Heart left ventricle (tissue), 16 donors: ENCODE measurements around the gene PRICKLE2. TPM values are rescaled to one million over a fixed set of nuclear protein-coding genes. Genes with fewer than 3 reads are reported as not detected.

Experiments
- ATAC-seq, 4 donors: fragments of 200-7000 bp; cut with Tn5 transposase; one replicate each; pipeline ENCODE4 v1.9.1; 2020 to 2022; ENCODE audit warnings: moderate library complexity in 4 of 4, mild to moderate bottlenecking in 3 of 4, moderate number of reproducible peaks in 1 of 4
- DNase-seq, 5 donors: peaks; one replicate each; pipeline ENCODE4 v3.0.0-alpha.2; 2020
- H3K27ac ChIP-seq, 12 donors: fragments of 200-600 bp; sonication (generic) in 4 of 12; one replicate each; pipeline versions ENCODE4 v1.5.0 to v1.8.0; 2016 to 2022; ENCODE audit warnings: mild to moderate bottlenecking in 2 of 12
- H3K27me3 ChIP-seq, 9 donors: fragments of 200-600 bp; sonication (generic) in 2 of 9; one replicate each; pipeline versions ENCODE4 v1.5.1 to v1.8.0; 2016 to 2022; ENCODE audit warnings: mild to moderate bottlenecking in 3 of 9
- H3K36me3 ChIP-seq, 9 donors: fragments of 200-600 bp; sonication (generic) in 2 of 9; one replicate each; pipeline versions ENCODE4 v1.5.0 to v1.8.0; 2018 to 2022; ENCODE audit warnings: mild to moderate bottlenecking in 2 of 9
- H3K4me1 ChIP-seq, 12 donors: fragments of 200-600 bp; sonication (generic) in 4 of 12; one replicate each; pipeline versions ENCODE4 v1.5.0 to v1.8.0; 2016 to 2022; ENCODE audit warnings: mild to moderate bottlenecking in 3 of 12
- H3K4me3 ChIP-seq, 12 donors: fragments of 200-600 bp; sonication (generic) in 4 of 12; one replicate each; pipeline versions ENCODE4 v1.5.0 to v1.8.0; 2017 to 2022; ENCODE audit warnings: mild to moderate bottlenecking in 9 of 12, moderate library complexity in 4 of 12
- H3K9me3 ChIP-seq, 12 donors: fragments of 200-600 bp; sonication (generic) in 4 of 12; one replicate each; pipeline versions ENCODE4 v1.5.0 to v1.8.0; 2016 to 2022; ENCODE audit warnings: mild to moderate bottlenecking in 1 of 12
- CTCF ChIP-seq, 12 donors: fragments of 200-600 bp; sonication (generic) in 4 of 12; IDR thresholded peaks; one replicate each; pipeline versions ENCODE4 v1.5.0 to v1.8.0; 2018 to 2022; ENCODE audit warnings: antibody characterized with exemption in 12 of 12, mild to moderate bottlenecking in 5 of 12
- POLR2A ChIP-seq, 2 donors: fragments of 450-650 bp; IDR thresholded peaks; one replicate each; pipeline ENCODE4 v1.6.1; 2017; ENCODE audit warnings: antibody characterized with exemption in 2 of 2, mild to moderate bottlenecking in 2 of 2, moderate library complexity in 2 of 2
- WGBS, 4 donors: extraction: QIAGEN DNeasy Blood & Tissue Kit in 2 of 4; methylation state at CpG; one replicate each; pipeline versions ENCODE4 v1.1.5 to v1.1.7; 2013 to 2018; 5-methylcytosine and 5-hydroxymethylcytosine counted together
- intact Hi-C, 10 donors: fragments of 100-400 bp; cut with DNase I; formaldehyde crosslinking; loops; one replicate each; pipeline versions ENCODE4 v1.11.1 to v1.14.2; 2022
- polyA plus RNA-seq, 2 donors: library from polyadenylated mRNA; stranded (reverse); fragments of 200-250 nt; gene quantifications; one replicate each; pipeline ENCODE4 v1.2.3, GENCODE V29; 2013
- total RNA-seq, 9 donors: library from RNA; depleted of rRNA in 2 of 9; stranded (reverse); fragments of >200 nt in 2 of 9; fragmentation: NEBNext Ultra II Directional in 3 of 9; extraction: Animal tissue kit (Norgen Biotek cat#: 25700) in 3 of 9; gene quantifications; one replicate each; pipeline versions ENCODE4 v1.1.0 to v1.2.4, GENCODE V29; 2016 to 2023
- donor health status: ischemic (EF 13 %, LVEDD 7.1; RV severe dilation, severe dysfunction).
- donor health status: healthy with polysubstance abuse.
- donor health status: DM: no; HTN: yes; CAD: no.
- donor health status: DM: no; HTN: no; CAD: no.
- donor health status: ischemic (EF 25% LVEDD 6.9; RV normal size, moderate dysfunction).
- donor health status: ischemic (EF 25% LVEDD 5.7; RV mildly dilated, moderate dysfunction).
- donor health status: healthy.
- donor health status: DM: yes; HTN: yes; CAD: no.
- donor health status: ischemic (EF 35%, LVEDD 5.7; RV mildly dilated, moderate dysfunction).
- donor health status: nonischemic (EF 11% LVEDD 7.7; RV severe dilation, severe dysfunction).
- donor health status: DM: yes; HTN: yes; CAD: no.
- donor health status: PGD.
- donor health status: ischemic (EF 29% LVEDD 5.4; RV normal size, mild dysfunction).
- donor health status: nonischemic (EF 23%, LVEDD 6.1; RV moderate dilation, normal function).

Gene PRICKLE2
- total and polyA plus RNA-seq, 11 donors = 1.5 to 15.2 (median 7.3) TPM

GRCh38 chr3:64196236-64196929, 28.9 kb downstream of the PRICKLE2 start:
- no peaks in the 10 kb centered on the region for H3K9me3 ChIP-seq
- intact Hi-C loops = loop anchor here in 1 of 10 donors (10.0 kb wide), 1 partner anchor 198 kb away; no protein-coding TSS in a partner anchor
- TF ChIP-seq POLR2A (IDR thresholded peaks at IDR 0.05) = no peak
- TF ChIP-seq CTCF (IDR thresholded peaks at IDR 0.05) = no peak
- no peak overlapping the region for H3K4me3 ChIP-seq
- ATAC-seq (no peak), DNase-seq (no peak)
- 83 to 87% (median 86%) methylated on average over 5 of the region's 5 CpGs for WGBS, 4 donors
- peaks cover 0 to 35% (median 6%) of the 10 kb centered on the region in 9 donors for H3K36me3 ChIP-seq
- peaks cover 0 to 7% (median 2%) of the 10 kb centered on the region in 12 donors for H3K4me1 ChIP-seq
- H3K27me3 ChIP-seq = no peaks in the 10 kb centered on the region
- no peak overlapping the region for H3K27ac ChIP-seq

- Histone ChIP-seq H3K27ac (no peak overlapping the region), H3K9me3 (no peaks in the 10 kb centered on the region), H3K27me3 (no peaks in the 10 kb centered on the region), H3K36me3 (peaks cover 0 to 35% (median 6%) of the 10 kb centered on the region in 9 donors), H3K4me1 (peaks cover 0 to 12% (median 5%) of the 10 kb centered on the region in 12 donors), H3K4me3 (no peak overlapping the region)
- DNase-seq (no peak), ATAC-seq (no peak)
- WGBS, 4 donors = 81 to 94% (median 87%) methylated on average over 1 of the region's 1 CpG
- TF ChIP-seq CTCF (IDR thresholded peaks at IDR 0.05) (no peak), POLR2A (IDR thresholded peaks at IDR 0.05) (no peak)
- intact Hi-C loops = loop anchor here in 1 of 10 donors (10.0 kb wide), 1 partner anchor 199 kb away; no protein-coding TSS in a partner anchor
These were observed 29.5 kb downstream of the PRICKLE2 start for GRCh38 chr3:64195789-64196188.

DNA sequence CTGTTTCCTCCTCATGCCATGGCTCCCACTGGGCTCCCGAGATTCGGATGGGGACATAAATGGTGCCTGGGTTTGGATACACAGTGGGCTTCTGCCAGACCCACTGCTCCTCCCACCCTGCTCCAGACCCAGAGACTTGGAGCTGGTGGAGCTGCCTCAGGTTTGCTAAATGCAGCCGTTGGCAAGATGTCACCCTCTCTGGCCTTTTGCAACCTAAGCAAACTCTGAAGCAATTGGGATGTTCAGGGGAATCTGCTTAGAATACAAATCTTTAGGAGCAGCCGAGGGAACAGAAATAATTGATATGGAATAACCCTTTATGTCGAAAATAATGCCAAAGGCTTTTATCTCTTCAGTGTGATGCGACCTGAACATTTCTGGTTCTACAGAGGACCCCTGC, 33.4 kb downstream of the PRICKLE2 start:
- Histone ChIP-seq H3K4me1 (peaks cover 7 to 49% (median 40%) of the 10 kb centered on the region in 12 donors), H3K4me3 (no peak overlapping the region), H3K27me3 (no peaks in the 10 kb centered on the region), H3K36me3 (peaks cover 0 to 14% (median 0%) of the 10 kb centered on the region in 9 donors), H3K27ac (peak overlapping the region in 2 of 12 donors; percentile 79 to 82), H3K9me3 (no peaks in the 10 kb centered on the region)
- intact Hi-C loops = loop anchor here in 1 of 10 donors (10.0 kb wide), 1 partner anchor 203 kb away; no protein-coding TSS in a partner anchor
- TF ChIP-seq CTCF (IDR thresholded peaks at IDR 0.05) (no peak), POLR2A (IDR thresholded peaks at IDR 0.05) (no peak)
- DNase-seq = no peak
- WGBS, 4 donors = 96 to 97% (median 97%) methylated on average over 6 of the region's 6 CpGs
- no peak for ATAC-seq
